ENCODE data around the gene SCRT2. TPM values are rescaled to one million over a fixed set of nuclear protein-coding genes. Genes with fewer than 3 reads are reported as not detected.

SCRT2 gene
- total RNA-seq, 2 donors from 2014 or later: not detected

GRCh38 chr20:669573-669972 lies 6.0 kb downstream of the SCRT2 start:
- Histone ChIP-seq H3K27ac (peak overlapping the region; percentile 56 to 62), H3K27me3 (no peaks in the 10 kb centered on the region), H3K4me3 (no peak overlapping the region), H3K9me3 (no peaks in the 10 kb centered on the region), H3K36me3 (no peaks in the 10 kb centered on the region), H3K4me1 (peaks cover 0 to 32% of the 10 kb centered on the region in 2 donors)
- DNase-seq (ENCODE audit: low spot score): no peak
- TF ChIP-seq CTCF (IDR thresholded peaks at IDR 0.05): no peak

- no peak for DNase-seq (ENCODE audit: low spot score)
- H3K9me3 ChIP-seq: no peaks in the 10 kb centered on the region
- peaks cover 0 to 34% of the 10 kb centered on the region in 2 donors for H3K4me1 ChIP-seq
- no peaks in the 10 kb centered on the region for H3K36me3 ChIP-seq
- H3K27me3 ChIP-seq: peaks cover 2 to 6% of the 10 kb centered on the region in 2 donors
- H3K27ac ChIP-seq: peak overlapping the region in 1 of 2 donors; percentile 62
- no peak for TF ChIP-seq CTCF (IDR thresholded peaks at IDR 0.05)
- no peak overlapping the region for H3K4me3 ChIP-seq
Observed at GRCh38 chr20:668638-669037, 7.0 kb downstream of the SCRT2 start.

GRCh38 chr20:668050-668449 lies 7.6 kb downstream of the SCRT2 start:
- Histone ChIP-seq H3K4me1 (peaks cover 0 to 38% of the 10 kb centered on the region in 2 donors), H3K9me3 (no peaks in the 10 kb centered on the region), H3K36me3 (no peaks in the 10 kb centered on the region), H3K27me3 (peaks cover 6 to 11% of the 10 kb centered on the region in 2 donors), H3K4me3 (no peak overlapping the region), H3K27ac (no peak overlapping the region)
- TF ChIP-seq CTCF (IDR thresholded peaks at IDR 0.05): no peak
- no peak for DNase-seq (ENCODE audit: low spot score)

- no peak overlapping the region for H3K4me3 ChIP-seq
- TF ChIP-seq CTCF (IDR thresholded peaks at IDR 0.05): peak; percentile 85 to 87
- peak overlapping the region; percentile 13 to 29 for H3K27ac ChIP-seq
- H3K36me3 ChIP-seq: no peaks in the 10 kb centered on the region
- peaks cover 0 to 38% of the 10 kb centered on the region in 2 donors for H3K4me1 ChIP-seq
- DNase-seq (ENCODE audit: low spot score): peak; percentile 69
- peaks cover 6 to 16% of the 10 kb centered on the region in 2 donors for H3K27me3 ChIP-seq
- no peaks in the 10 kb centered on the region for H3K9me3 ChIP-seq
Observed at GRCh38 chr20:667351-668034, 8.1 kb downstream of the SCRT2 start.

- Histone ChIP-seq H3K4me3 (no peak overlapping the region), H3K27me3 (peaks cover 11 to 18% of the 10 kb centered on the region in 2 donors), H3K4me1 (peaks cover 0 to 38% of the 10 kb centered on the region in 2 donors), H3K9me3 (no peaks in the 10 kb centered on the region), H3K27ac (peak overlapping the region; percentile 13 to 29), H3K36me3 (no peaks in the 10 kb centered on the region)
- TF ChIP-seq CTCF (IDR thresholded peaks at IDR 0.05): no peak
- no peak for DNase-seq (ENCODE audit: low spot score)
Observed at GRCh38 chr20:666877-667276, 8.7 kb downstream of the SCRT2 start.

- H3K36me3 ChIP-seq: no peaks in the 10 kb centered on the region
- H3K9me3 ChIP-seq: no peaks in the 10 kb centered on the region
- no peak overlapping the region for H3K4me3 ChIP-seq
- DNase-seq (ENCODE audit: low spot score): no peak
- peaks cover 13 to 22% of the 10 kb centered on the region in 2 donors for H3K27me3 ChIP-seq
- TF ChIP-seq CTCF (IDR thresholded peaks at IDR 0.05): no peak
- peaks cover 0 to 35% of the 10 kb centered on the region in 2 donors for H3K4me1 ChIP-seq
- H3K27ac ChIP-seq: no peak overlapping the region
Observed at GRCh38 chr20:665276-665675, 10.3 kb downstream of the SCRT2 start.

Measured in right atrium auricular region (tissue), 2 donors.